AG08396 (cell line): ENCODE results near the gene MKNK1.

Experiments used
- DNase-seq: peaks from one replicate; pipeline ENCODE4 v3.0.0; 2012; ENCODE audit warnings: low spot score, mixed read lengths

The MKNK1 gene

DNA sequence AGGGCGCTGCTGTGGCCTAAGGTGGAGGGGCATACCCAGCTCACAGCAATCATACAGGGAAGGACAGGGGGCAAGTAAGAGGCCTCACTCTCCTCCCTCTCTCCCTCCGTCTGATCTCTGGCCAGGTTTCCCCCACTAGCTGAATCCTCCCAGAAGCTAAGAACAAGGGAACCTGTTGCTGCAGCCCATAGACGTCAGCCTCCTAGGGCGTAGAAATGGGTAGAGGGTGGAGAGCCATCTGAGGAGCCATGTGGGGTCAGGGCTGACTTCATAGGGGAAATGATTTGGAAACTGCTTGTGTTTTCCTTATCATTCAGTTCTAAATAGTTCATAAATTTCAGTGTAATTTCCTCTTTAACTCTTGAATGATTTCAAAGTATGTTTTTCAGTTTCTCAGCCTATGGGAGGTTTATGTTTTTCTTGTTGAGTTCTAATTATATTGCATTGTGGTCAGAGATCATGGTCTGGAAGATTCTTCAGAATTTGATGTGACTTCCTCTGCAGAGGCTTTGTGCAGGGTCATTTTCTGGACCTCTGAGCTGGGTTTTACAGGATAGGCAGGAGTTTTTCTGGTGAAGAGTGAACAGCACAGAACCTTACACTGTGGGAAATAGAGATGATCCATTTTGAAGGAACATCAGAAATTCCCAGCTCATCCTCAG, 14.8 kb upstream of the MKNK1 start:
- no peak for DNase-seq

DNA sequence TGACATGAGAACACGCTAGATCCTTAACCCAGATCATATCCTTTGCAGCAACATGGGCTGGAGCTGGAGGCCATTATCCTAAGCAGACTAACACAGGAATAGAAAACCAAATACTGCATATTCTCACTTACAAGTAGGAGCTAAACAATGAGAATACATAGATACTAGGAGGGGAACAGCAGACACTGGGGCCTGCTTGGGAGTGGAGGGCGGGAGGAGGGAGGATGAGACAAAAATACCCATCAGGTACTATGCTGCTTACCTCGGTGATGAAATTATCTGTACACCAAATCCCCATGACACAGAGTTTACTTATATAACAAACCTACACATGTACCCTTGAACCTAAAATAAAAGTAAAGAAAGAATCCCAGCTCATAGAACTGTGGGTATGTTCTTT, 13.8 kb upstream of the MKNK1 start:
- DNase-seq = no peak

DNA sequence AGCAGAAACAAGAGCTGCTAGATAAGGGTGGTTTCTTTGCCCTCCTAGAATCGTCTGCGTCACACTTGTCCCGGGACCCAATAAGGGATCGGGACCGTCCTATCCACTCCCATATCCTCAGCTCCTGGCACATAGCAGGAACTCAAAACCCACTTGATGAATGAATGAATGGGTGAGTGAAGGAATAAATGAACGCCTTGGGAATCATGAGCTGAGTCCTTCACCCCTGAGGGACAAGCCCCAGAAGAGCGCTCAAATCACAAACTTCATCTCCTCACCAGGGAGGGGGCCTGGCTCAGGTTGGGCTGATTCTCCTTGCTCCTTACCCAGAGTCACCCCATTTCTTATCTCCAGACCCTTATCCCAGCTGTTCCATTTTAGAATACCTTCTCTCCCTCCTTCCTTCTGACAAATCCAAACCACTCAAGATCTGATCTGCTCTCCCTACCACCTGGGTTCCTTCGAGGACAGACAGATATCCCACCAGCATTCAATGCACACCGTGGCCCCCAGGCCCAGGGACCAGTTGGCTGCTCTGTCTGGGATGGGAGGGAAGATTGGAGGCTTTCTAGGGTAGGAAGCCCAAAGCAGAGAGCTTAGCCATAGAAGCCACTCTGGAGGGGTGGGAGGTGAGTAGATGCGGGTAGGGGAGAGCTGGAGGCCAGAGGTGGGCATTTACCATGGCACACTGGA, 13.2 kb upstream of the MKNK1 start:
- DNase-seq = no peak

DNA sequence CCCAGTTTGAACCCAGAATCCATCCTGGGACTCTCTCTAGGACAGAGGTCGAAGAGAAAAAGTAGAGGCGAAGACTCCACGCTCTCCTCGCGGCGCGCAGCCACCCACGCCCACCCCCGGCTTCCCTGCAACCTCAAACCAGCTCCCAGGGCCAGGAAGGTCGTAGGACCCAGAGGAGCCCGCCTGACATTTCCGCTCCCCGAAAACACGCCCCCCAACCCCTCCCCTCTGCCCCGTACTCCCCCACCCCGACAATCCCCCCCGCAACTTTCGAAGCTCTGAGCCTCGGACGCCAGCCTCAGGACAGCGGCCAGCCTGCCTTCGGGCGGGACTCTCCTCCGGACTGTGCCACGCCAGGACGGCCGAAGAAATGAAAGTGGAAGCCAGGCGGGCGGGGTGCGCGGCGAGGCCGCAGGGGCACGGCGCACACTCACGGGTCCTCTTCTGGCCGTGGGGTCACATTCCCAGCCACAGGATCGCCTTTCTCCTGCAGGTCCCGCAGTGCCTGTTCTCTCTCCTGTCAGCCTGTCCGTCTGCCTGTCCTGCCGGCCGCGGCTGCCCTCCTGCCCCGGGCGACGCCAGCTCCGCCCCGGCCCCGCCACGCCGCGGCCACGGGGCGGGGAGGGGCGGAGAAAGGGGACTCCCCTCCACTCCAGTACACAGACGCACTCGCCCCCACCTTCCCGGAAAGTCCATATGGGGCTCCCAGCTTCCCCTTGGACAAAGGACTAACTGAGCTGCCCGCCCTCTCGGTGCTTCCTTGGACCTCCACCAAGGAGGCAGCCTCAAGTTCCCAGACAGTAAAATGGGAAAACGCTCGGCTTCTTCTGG, 12.4 kb upstream of the MKNK1 start, which contains the start of gene MOB3C:
MOB3C (minus strand) TSS at position 535 of the 831 bp plus-strand sequence. CDS start 3,490 bp downstream, outside the sequence.
- DNase-seq = peak; percentile 87

DNA sequence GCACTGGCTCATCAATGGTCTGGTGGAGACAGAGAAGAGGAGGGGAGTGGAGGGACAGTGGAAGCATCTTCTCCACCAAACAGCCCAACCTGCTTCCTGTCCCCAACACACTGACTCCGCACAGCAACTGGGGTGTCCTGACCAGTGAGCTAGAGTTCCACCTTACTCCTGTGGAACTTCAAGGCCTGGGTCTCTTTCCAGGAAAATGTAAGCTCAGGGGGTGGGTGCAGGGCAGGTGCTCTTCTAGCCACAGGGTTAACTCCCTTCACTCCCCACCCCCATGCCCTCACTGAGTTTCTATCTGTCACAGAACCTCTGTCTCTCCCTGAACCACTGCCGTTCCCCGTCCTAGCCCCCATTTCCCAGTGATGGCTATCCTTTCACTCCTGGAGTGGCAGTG, 11.7 kb upstream of the MKNK1 start:
- DNase-seq = no peak

DNA sequence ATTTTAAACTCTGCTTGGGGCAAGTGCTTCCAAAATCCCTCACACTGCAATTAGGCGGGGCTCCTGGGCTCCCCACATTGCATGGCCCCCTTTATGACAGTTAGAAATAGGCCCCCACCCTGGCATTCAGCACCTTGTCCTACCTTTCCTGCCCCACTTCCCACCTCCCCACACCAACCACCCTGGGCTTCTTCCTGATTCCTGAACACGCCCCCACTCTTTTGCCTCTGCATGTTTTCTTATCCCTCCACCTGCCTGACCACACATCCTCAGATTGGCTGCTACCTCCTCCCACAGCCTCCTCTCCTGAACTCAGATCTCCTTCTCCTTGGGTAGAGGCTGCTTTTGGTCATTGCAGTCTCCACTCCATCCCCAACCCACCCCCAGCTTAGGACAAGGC, 11.0 kb upstream of the MKNK1 start:
- no peak for DNase-seq

DNA sequence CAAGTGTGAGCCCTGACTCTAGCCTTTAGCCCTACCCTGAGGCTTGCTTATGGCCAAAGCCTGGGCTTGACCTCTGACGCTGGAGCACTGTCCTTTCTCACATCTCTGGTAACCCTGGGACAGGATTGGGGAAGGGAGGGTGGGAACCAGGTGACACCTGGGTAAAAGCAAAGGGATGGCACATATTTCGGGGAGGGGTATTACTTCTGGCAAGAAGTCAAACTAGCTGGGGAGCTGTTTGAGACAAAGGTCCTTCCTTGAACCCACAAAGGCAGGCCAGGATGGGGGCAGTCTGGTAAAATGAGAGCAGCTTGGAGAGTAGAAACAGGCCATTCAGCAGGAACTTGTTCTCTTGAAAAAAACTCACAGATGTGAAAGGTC, 10.5 kb upstream of the MKNK1 start:
- DNase-seq = no peak

DNA sequence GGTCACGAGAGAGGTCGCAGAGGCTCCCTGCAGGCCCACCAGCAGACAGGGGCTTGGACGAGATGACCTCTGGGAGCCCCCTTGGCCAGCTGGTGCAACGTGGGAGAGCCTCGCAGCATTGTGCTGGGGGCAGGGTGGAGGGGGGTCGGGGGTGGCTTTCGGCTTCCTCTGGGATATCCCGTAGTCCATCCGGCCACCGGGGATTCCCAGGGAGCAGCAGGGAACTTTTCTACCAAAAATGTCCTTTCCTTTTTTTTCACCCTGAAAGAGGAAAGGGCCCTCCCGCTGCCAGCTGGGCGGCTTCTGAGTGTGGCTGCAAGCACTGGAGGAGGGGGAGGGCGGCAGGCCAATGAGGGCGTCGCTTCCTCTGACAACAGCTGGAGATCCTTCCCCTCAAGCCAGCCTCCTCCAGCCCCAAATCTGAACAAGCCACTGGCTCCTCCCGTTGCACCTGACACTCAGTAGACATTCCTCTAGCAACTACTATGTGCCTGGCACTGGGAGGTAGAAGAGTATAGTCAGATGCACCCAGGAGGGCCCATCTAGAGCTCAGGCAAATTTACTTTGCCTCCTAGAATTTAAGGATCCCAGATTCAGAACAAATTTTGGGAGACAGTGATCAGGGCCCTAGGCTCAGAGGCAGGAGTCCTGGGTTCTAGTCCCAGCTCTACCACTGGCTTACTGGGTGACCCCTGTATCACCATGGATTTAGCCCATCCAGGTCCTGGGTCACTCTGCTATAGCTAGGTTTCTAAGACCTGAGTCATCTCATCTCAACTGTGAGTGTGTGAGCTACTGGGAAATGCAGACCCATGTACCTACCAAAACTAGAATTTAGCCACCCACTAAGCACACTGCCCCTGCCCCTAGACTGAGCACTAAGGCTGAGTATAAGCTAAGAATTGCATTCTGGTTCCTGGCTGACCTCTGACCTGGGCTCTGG, 9.9 kb upstream of the MKNK1 start:
- peak; percentile 82 for DNase-seq

DNA sequence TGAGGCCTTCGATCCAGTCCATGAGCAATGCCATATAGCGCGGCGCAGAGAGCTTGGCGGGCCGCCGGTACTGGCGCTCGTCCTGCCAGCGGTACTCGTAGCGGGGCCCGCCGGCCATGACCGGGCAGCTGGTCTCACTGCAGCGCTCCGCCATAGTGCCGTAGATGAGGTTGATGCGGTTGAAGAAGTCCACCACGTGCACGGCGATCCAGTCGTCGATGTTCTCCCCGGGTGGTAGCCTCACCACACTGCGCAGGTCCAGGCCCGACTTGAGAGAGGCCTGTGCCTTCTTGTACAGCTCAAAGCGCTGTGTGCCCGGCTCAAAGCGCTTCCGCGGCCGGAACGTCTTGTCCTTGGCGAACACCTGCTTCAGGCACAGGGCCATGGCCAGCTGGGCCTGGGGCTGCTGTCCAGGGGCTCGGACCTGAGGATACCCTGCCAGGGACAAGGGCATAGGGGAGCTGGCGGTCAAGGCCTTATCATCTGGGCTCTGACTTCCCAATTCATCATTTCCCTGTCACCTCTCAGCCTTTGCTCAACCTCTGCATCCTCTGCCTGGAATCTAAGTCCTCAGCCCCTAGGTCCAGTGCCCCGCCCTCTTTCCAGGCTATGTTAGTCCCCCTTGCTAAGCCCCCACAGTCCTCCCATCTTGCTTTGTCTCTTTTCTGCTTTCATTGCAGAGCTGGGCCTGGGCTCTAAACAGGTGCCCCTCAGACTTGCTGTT, 9.0 kb upstream of the MKNK1 start:
- DNase-seq = no peak

DNA sequence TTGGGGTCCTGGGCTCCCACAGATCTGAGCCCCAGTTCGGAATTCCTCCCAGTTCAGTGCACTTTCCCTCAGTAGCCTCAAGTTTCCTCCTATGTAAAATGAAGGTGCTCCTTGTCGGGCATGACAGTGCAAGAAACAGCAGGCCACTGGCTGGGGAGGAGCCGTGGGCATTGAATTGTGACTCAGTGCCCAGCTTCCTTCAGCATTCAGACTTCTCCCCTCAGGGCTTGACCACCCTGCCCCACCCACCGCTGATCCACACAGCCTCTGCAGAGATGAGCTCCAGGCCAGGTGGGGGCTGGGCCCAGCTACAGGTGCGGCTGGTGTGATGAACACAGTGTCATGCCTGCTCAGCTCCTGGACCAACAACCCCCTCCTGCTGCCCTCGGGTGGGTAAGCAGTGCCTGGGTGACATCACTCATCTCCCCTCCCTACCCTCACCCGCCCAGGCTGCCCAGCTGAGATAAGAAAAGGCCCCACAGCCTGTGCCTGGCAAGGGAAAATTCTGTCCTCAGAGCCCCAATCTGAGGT, 7.7 kb upstream of the MKNK1 start:
- no peak for DNase-seq

DNA sequence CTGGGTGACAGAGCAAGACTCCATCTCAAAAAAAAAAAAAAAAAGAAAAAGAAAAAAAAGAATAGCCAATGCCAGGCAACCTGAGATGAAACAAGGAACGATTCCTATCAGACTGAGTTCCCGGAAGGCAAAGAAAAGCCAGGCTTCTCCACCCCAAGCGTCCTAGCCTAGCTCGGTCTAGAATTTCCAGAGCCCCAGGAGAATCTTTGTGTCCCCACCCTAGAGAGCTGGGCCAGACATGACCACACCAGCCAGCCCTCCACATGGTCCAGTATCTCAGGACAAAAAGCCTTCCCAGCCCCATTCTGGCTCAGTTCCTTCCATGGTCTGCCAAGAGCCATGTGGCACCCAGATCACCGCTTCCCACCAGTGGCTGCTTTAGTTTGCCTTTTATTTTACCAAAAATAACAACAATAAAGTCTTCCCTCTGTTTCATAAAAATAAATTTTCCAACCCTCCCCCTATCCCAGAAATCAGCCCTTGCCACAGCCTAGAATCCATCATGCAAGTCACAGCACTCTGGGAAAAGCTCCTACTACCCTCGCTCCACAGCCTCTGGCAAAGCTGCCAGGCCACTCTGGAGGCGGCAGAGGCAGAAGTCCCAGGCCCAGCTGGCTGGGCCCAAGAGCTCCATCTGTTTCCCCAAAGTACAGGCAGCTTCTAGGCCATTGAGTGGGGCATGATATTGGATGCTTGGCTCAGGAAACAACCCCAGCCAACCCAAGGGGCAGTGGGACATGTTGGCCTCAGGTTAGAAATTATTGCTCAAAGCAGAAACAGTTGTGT, 3.5 kb upstream of the MKNK1 start:
- no peak for DNase-seq

DNA sequence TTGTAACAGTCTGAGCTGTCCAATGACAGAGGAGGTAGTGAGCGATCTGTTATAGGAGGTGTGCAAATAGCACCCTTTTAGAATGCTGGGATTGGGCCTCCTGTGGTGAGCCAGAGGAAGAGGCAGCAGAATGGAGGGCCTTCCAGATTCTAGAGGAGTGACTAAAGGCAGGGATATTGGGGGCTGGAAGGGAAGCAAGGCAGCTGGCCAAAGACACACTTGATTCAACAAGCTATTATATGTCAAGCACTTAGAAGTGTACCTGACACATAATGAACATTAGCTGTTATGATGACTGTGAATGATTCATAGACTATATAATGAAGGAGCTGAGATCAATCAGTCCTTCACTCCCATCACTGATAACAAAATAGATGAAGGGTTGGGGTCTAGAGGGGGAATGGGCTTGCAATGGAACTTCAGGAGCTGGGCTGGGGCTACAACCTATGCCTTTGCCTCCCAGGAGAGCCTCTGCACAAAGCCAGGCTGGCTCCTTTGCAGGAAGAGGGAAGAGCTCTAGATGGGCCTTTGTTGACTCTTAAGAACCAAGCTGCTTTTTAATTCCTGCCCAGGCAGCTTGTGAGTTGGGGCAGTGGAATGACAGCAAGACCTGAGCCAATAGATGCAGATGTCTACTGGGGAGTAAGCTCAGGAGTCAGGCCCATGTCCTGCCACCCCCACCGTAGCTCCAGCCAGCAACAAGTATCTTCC, 2.3 kb upstream of the MKNK1 start:
- peak; percentile 21 for DNase-seq

DNA sequence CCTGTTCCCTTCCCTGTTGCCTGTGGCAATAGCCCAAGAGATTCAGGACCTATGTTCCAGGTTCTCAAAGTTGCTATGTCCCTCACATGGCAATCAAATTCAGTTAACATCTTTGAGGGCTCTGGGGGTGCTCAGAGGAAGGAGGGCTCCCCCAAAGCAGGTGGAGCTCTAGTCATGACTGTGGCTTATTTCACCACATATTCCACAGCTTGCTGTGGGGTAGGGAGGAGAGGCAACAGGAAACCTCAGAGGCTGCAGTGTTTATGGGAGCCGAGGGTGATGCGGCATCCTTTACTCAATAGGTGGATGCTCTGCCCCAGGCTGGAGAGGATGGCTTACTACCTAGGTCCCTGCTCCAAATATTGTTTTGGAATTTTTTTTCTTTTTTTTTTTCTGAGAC, 1.2 kb upstream of the MKNK1 start:
- no peak for DNase-seq

DNA sequence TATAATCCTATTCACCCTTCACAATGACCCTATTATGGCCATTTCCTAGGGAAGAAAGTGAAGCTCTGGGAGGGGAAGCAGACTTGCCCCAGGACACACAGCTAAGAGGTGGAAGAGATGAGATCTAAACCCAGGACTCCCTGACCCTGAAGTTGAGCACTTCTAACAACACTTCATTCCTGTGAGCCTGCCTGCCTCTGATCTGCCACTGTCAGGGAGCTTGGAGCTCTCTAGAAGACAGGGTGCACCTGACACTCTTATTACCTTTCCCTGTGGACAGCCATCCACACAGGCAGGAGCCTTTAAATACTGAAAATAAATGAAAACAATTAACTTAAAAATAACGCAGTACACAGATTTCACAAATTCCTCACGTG, 599 bp downstream of the MKNK1 start:
- DNase-seq = no peak

DNA sequence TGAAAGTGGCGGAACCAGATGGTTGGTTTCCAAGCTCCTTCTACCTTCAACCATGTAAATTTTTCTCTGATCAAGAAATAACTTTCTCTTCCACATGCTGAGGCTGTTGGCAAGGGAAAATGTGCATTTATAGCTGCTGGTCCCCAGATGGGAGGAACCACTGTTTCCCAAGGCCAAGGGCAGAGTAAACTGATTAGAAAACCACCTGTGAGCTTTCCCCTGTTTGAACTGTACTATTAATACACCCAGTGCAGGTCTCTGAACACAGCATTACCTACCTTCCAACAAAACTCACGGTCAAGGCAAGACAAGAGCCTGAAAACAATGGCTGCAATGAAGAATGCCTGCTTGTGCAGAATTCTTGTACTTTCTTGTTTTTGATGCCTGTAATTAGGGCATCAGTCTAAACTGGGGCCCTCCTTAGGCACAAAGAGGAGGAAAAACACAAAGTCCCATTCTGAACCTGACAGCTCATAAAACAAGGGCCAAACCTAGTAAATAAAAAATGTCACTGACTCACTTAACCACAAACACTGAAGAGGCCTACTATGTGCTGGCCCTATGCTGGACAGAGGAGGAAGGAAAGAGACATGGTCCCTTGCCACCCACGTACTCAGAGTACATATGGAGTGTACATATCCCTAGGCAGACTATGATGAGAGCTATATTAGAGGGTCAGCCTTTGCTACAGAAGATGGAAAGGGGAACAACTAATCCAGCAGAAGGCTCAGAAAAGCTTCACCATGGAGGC, 2.6 kb downstream of the MKNK1 start:
- no peak for DNase-seq

DNA sequence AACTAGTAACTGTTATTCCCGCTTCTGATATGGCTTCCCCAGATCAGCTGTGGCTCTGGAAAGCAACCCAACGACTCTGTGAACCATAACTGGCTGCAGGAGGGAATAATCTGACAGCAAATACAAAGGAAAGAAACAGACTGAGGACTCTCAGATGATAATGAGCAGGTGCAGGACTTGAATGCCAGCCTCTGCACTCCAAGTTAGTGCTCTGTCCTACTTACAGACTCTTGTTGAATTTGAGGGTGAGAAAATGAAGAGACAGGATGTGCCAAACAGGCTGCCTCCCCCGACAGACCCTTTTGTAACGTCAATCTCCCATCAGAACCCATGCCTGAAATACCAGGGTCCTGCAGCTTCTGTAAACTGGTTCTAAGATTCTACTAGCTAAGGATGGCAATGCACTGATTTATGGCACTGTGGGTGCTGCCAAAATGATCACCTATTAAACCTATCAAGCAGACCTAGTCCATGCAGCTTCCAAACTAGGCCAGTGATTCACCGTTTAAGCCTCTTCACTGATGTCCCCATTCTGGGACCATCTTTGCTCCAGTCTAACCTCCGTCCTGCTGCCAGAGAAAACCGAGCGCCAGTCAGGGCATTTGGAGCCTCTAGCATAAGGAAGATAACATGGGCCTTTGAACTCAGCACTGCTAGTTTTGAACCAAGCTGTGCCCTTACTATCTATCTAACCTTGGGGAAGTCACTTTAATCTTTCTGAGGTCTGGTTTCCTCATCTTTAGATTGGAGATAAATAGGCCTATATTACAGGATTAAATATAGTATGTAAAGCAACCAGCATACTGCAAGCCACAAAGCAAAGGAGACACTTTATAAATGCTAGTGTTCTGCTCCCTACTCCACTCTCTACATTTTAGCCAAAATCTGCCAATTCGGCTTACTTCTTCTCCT, 4.8 kb downstream of the MKNK1 start:
- DNase-seq = no peak

DNA sequence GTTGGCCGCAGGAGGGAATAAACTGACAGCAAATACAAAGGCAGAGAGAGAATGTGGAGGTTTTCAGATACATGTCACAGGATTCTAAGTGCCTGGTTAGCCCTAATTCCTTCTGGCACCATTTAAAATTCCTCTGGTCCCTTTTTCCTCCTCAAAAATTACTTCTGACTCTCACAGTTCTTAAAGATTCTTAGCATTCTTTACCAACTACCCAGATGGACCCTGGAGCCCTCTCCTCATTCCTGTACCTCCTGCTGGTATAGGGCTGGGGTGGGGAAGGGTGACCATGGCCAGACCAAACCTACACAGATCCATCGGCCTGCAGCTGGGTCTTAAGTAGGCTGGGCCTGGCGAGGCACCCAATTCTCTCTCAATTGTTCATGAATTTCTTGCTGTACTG, 7.2 kb downstream of the MKNK1 start:
- no peak for DNase-seq

DNA sequence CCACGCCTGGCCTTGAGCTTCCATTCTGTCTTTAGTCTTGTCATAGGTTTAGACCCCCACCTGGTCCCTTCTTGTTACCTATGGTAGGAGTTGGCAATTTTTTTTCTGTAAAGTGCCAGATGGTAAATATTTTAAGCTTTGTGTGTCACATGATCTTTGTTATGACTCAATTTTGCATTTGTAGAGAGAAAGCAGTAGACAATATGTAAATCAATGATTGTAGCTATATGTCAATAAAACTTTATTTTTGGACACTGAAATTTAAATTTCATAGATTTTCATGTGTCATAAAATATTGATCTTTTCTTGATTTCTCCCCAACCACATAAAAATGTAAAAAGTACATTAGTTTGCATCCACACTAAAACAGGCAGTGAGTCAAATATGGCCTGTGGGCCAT, 8.0 kb downstream of the MKNK1 start:
- DNase-seq = no peak
